HG03520 (cell line): ENCODE results near the gene STKLD1.
A peak's percentile ranks its signal among the peaks of the same experiment; 100 is the strongest.

Experiments used
- ATAC-seq: cut with Tn5 transposase; IDR thresholded peaks from one replicate; pipeline ENCODE4 v1.9.1; 2021; ENCODE audit warnings: mild to moderate bottlenecking, moderate library complexity; ENCODE audit not compliant: unreplicated experiment

Gene STKLD1

DNA sequence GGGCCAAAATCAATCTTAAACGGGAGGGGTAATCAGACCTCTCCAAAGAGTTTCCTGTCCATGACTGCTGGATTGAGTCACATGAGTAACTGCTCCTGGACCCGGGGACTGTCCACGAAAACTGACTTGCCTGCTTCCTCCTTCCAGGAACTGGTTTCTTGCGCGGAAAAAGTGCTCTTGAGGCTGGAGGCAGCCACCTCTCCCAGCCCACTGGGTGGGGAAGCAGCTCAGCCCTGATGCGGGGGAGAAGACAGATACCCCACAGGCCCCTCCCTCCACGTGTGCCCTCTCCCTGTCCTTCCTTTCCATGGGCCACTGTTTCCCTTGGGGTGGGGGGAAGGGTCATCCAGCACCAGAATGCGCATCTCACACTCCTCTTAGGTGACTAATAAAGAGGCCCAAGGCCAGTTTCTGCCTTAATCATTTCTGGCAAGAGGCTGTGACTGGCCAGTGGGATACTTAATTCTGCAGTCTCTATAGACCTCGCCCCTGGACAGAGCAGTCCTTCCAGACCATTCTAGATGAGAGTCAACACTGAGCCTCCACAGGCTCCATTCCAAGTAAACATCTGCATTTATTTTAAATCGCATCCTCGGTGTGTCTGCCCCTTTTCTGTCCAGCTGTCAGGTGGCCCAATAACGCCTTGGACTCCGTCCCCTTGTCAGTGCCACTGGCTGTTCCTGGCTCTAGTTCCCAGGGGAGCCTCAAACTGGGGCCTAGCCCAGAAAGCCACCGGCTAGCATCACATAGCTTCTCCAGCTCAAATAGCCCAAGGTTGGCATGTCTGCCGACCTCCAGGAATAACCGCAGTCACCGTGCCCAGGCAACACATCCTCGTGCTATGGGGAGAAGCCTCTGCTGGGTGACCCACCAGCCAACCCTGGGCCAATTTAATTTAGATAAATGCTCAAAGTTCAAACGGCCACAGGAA is 29.6 kb downstream of the STKLD1 start:
- no peak for ATAC-seq

DNA sequence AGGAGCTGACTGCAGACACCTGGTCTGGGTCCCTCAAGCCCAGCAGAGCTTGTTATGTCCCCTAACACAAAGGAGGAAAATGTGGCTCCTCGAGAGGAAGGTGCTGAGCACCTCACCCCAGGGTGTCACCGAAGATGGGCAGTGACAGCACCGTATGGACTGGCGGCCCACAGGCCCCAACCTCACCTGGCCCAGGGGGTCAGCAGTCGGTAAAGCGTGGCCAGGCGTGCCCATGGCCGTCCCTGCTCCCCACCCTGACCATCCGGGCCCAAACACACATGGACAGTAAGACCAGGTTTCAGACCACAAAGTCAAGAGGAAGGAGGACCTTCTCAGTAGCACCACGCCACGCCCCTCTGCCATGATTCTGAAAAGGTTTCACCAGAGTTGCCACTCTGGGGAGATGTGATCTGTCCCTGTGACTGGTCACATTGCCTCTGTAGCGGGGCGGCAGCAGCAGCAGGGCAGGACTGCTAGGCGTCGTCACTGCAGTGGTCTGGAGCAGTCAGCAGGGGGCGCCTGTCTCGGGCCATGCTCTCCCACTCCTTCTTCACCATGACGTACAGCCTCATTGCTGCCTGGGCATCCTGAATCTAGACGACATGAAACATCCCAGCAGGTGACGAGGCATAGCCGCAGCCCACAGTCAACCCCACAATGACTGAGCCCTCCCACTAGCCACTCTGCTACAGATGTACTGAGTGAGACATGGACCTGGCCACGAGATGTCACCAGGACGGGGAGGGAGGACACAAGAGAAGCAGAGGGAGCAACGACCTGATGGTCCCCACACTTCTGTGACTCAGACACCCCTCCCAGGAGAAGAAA is 30.5 kb downstream of the STKLD1 start:
- ATAC-seq: peak; percentile 69

DNA sequence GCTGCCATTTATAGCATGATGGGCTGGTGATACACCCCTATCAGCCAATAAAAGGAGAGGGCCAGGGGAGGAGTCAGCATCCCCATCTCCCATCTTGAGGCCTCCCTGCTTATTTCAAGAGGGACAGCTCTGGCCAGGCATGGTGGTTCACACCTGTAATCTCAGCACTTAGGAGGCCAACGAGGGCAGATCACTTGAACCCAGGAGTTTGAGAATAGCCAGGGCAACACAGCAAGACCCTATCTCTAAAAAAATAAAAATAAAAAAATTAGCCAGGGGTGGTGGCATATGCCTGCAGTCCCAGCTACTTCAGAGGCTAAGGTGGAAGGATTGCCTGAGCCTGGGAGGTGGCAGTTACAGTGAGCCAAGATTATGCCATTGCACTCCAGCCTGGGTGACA is 31.9 kb downstream of the STKLD1 start:
- ATAC-seq: no peak

DNA sequence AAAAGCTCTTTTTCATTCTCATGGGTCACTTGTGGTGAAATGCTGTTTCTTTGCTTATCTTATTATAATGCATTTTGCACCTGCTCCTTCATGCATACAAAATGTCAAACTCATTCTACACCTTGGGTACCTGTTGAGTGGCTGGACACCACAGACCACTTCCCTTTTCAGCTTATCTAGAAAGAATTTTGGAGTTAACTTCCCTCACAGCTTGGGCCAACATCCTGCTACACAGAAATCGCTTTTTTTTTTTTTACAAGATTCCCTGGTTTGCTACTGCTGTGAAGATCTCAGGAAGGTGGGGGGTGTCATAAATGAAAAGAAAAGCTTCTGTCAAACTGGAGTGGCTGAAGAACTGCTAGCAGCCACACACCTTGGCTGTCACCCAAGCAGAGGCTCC is 39.0 kb downstream of the STKLD1 start:
- no peak for ATAC-seq

DNA sequence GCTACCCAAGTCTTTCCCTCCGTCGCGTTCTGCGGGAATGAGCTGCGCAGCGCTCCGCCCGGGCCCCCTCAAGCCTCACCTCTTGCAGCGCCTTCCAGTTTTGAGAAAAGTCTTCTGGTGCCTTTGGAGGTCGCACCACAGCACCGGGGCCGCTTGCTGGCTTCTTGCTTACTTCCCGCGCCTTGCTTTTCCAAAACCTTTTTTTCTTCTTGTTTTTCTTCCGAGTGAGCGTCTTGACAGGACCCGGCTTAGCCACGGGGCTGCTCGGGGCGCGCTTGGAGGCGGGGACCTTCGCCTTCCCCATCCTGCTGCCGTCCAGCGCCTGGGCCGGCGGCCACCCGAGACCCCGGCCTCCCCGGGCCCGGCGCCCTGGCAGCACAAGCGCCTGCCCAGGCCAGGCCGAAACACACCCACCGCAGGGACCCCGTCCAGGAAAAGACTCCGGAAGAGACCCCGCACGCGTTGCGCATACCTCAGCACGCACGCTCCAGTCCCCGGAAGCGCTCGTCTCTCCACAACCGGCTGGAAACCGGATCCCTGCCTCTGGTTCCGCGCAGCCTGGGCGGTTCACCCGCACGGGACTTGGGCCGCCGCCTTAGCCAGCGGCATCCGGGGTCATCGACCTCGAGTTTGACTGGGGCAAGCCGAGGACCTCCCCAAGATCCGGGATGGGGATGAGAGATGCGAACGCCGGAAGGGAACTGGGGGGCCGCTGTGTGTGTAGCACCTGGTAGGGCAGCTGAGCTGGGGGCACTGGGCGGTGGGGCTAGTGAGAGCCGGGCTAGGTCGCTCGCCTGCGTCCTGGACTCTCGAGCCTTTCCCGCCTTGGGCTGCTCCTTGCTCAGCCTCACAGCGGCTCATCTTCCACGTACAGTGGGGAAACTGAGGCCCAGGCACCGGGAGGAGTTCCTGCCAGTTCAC is 41.6 kb downstream of the STKLD1 start, which contains the start of gene REXO4:
Gene REXO4 (minus strand): TSS at position 470 of the 921 bp plus-strand sequence. CDS start 166 bp downstream, at position 304.
- peak; percentile 64 for ATAC-seq

DNA sequence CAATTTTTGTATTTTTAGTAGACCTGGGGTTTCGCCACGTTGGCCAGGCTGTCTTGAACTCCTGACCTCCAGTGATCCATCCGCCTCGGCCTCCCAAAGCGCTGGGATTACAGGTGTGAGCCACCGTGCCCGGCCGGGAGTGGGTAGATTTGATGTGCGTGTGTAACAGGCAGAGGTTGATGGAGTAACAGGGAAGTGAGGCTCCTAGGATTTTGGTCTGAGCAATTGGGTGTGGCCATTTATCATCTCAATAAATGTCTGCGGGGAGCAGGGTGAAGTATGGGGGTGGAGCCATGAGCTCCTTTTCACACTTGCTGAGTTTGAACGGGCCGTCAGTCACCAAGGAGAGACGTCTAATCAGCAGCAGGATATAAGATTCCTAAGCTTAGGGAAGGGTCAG is 42.8 kb downstream of the STKLD1 start:
- no peak for ATAC-seq

DNA sequence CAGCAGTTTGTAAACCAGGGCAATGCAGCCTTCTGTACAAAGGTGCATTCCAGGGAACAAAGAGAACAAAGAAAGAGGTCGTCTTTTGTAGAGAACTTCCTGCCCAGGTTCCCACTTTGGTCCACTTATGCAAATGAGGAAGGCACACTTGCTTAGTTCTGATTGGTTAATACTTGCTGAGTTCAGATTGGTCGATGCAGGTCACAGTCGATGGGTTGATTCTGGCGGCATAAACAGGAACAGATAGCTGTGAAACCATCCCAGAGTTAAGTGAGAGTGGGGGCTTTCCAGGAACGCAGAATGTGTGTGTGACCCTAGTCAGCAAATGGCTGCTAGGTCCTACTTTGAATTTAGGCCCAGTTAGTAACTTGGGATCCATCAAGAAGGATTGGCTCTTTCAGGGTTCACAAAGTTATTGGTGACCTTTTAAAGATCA is 44.2 kb downstream of the STKLD1 start:
- ATAC-seq: no peak

DNA sequence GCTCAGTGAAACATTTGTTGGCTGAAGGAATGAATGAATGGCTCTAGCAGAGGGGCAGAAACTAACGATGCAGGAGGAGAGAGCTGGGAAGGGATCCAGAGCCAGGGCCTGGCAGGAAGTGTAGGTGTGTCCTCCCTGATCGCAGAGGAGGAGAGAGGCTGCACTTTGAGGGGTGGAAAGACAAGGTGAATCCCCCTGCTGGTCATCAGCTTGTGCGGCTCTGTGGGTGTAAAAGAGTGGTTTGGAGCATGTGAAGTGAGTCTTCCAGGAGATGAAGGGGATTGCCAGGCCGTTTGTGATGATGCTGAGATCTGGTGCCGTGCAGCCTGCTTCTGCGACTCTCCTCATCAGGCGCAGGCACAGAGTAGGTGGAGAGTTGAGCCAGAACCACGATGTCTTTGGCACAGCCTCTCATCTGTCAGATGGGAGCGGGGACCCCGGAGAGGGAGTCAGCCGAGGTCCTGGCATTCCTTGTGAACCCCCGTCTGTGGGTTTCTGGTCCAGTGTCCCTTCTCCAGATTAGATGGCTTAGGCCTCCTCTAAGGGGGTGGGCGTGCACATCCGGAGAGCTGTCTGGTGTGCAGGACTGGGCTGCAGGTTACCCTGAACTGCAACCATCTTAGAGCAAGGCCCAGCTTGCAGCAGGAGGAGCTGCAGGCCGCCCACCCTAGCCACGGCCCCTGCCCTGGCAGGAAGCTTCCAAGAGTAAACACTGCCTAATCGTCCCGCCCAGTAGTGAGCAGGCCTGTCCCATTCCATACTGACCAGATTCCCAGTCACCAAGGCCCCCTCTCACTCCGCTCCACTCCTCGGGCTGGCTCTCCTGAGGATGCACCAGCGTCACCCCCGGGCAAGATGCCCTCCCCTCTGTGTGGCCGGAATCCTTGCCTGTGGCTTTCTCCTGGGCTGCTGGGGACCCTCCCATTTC is 45.7 kb downstream of the STKLD1 start, which contains the start of gene ADAMTS13:
Gene ADAMTS13 (plus strand): TSS at position 753 of the 928 bp plus-strand sequence. CDS start 77 bp downstream, at position 830.
- no peak for ATAC-seq

DNA sequence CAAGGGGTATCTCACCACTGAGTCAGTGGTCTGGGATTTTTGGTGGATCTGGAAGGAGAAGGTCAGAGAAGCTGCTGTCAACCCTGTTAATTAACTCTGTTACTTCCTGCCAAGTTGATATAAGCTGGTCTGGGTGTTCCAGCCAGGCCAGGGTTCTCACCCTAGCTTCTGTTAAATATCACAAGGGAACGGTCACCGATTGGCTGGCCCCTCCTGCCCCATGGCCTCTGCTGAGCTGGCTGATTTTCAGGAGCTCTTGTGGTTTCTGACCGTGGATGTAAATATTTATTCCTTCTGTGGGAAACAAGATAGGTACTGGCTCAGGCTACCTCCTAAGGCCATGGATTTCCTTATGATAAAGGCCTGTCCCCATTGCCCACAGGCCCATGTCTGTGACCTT is 47.0 kb downstream of the STKLD1 start:
- no peak for ATAC-seq

DNA sequence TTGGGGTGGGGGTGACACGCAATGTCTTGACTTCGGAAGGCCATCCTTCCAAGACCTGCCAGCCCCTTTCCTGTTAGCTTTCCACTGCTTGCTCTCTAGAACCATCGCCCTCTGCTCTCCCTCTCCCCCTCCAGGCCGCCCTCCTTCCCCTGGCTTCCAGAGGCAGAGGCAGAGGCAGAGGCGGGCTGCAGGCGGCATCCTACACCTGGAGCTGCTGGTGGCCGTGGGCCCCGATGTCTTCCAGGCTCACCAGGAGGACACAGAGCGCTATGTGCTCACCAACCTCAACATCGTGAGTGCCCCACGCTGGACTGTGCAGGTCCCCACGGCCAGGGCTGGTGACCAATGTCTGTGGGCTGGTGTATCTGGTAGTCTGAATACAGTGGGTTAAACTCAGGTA is 48.0 kb downstream of the STKLD1 start:
- ATAC-seq: no peak

DNA sequence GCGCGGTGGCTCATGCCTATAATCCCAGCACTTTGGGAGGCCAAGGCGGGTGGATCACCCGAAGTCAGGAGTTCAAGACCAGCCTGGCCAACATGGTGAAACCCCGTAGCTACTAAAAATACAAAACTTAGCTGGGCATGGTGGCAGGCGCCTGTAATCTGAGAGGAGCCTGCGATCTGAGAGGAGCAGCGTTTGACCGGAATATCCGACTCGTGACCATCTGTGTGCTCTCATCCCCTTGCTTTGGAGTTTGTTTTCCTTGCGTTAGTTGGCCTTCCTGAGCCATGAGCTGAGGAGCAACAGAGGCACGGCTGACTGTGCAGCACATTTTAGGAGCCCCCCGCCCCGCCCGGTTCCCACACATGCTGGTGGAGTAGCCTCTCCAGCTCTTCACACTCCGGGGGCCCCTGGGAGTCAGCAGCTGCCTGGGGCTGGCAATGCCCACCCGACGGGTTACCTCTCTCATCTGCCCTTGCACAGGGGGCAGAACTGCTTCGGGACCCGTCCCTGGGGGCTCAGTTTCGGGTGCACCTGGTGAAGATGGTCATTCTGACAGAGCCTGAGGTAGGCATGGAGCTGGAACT is 49.0 kb downstream of the STKLD1 start:
- no peak for ATAC-seq

DNA sequence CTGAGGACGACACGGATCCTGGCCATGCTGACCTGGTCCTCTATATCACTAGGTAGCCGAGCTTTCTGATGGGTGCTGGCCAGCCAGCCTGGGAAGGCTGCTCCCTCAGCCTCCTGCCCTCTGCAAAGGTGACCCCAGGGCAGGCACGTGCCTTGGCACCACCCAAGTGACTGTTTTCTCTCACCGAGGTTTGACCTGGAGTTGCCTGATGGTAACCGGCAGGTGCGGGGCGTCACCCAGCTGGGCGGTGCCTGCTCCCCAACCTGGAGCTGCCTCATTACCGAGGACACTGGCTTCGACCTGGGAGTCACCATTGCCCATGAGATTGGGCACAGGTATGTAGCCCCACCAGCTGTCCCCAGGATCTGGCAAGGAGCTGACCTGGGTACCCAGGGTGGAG is 49.8 kb downstream of the STKLD1 start:
- no peak for ATAC-seq

DNA sequence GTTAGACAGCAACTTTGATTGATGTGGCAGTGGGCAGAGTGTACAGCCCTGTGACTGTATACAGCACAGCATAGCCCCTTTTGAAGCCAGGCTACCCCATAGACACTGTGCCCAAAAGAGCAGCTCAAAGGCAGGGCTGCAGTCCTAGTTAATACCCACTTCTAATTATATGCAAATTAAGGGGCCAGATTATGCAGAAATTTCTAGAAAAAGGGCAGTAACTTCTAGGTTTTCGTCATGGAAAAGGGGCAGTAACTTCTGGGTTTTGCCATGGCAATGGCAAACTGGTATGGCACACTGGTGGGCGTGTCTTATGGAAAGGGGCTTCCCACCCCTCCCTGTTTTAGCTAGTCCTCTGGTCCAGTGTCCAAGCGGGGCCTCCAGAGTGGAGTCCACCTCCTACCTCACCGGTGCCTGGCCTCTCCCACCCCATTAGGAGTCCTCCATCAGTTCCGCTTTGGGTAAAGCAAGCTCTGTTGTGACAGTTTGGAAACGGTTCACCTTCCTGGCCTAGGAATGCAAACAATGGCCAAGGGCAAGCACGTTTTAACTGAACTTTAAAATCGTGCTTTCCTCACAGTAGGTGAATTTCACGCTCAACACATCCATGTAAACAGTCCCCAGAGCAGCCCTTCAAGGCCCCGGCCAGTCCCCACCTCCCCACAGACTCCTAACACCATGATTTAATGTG is 51.6 kb downstream of the STKLD1 start:
- ATAC-seq: no peak

DNA sequence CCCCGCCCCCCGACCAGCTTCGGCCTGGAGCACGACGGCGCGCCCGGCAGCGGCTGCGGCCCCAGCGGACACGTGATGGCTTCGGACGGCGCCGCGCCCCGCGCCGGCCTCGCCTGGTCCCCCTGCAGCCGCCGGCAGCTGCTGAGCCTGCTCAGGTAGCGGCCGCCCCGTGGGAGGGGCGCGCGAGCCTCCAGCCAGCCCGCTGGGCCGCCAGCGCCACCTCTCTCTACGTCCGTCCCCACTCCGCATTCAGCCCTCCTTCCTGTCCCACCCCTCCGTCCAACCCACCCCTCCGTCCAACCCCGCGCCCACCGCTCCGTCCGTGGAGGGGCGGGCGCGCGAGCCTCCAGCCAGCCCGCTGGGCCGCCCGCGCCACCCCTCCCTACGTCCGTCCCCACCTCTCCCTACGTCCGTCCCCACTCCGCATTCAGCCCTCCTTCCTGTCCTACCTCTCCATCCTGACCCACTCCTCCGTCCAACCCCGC is 52.5 kb downstream of the STKLD1 start:
- ATAC-seq: no peak

DNA sequence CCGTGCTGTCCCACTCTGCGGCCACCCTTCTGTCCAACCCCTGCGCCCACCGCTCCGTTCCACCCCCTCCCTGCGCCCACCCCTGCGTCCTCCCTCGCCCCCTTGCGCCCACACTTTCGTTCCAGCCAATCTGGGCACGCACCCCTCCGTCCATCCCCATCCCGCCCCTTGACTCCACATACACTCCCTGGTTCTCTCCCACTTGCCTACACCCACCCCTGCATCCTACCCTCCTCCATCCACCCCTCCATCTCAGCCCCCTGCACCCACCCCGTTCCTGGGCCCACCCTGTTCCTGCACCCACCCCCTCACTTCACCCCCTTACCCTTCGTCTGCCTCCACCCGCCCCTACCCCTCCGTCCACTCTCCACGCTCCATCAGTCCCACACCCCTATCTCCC is 53.0 kb downstream of the STKLD1 start:
- no peak for ATAC-seq

DNA sequence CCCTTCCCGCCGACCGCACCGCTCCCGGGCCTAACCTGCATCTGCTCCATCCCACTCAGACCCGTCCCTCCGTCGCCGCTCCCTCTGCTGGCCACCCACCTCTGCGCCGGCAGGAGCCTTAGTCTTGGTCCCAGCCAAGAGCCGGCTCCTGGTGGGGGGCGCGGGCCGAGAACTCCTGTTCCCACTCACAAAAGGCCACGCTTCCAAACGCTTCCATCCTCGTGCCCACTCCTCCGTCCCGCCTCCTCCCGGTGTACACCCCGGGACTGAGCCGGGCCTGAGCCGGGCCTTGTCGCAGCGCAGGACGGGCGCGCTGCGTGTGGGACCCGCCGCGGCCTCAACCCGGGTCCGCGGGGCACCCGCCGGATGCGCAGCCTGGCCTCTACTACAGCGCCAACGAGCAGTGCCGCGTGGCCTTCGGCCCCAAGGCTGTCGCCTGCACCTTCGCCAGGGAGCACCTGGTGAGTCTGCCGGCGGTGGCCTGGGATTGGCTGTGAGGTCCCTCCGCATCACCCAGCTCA is 53.5 kb downstream of the STKLD1 start:
- ATAC-seq: no peak

DNA sequence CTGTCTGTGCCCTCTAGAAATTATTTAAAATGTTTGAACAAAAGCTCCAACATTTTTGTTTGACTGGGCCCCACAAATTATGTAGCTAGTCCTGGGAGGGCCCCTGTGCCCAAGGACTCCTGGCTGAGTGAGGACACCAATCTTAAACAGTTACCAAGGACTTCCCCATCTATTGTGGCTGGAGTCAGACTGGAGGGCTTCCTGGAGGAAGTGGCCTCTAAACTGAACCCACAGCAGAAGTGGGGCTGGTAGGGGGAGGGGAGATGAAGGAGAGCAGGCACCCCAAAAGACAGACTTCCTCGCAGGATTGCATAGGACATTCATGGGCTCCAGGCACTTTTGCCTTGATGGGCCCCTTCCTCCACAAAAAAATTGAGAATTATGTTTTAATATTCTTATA is 54.1 kb downstream of the STKLD1 start:
- ATAC-seq: no peak

DNA sequence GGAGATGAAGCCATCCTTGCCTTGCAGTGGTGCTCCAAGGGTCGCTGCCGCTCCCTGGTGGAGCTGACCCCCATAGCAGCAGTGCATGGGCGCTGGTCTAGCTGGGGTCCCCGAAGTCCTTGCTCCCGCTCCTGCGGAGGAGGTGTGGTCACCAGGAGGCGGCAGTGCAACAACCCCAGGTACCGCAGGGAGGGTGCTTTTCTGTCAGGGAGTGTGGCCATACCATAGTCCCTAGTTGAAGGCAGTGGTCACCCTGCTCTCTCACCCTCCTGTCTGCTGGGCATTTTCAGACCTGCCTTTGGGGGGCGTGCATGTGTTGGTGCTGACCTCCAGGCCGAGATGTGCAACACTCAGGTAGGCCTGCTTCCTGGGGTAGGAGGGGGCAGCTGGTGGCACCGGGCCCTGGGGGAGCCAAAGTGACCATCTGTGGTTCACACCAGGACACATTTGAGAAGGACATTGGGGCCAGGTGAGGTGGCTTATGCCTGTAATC is 57.2 kb downstream of the STKLD1 start:
- no peak for ATAC-seq
